ENCODE results near the gene TLR10.

- no peak for TF ChIP-seq POLR2A (IDR thresholded peaks at IDR 0.05; ENCODE audit: low read length)
- no peak for TF ChIP-seq GATA1 (IDR thresholded peaks at IDR 0.05; ENCODE audit: low read depth, low read length)
Observed at GRCh38 chr4:38787693-38788092, 4.9 kb upstream of the TLR10 start.

Data from erythroblast (primary cell).